Osteocyte (in vitro differentiated cells): Measurements from ENCODE around the gene HSPA4L. TPM values are rescaled to one million over a fixed set of nuclear protein-coding genes. Genes with fewer than 3 reads are reported as not detected.

Experiments
- DNase-seq: peaks from one replicate; pipeline ENCODE4 v3.0.0; 2021; ENCODE audit warnings: mixed read lengths; ENCODE audit not compliant: unreplicated experiment; ENCODE audit errors: extremely low spot score
- H3K27ac Mint-ChIP-seq: one replicate; pipeline ENCODE4 v1.8.0; 2021; ENCODE audit warnings: mild to moderate bottlenecking, mixed read lengths; ENCODE audit not compliant: unreplicated experiment
- H3K27me3 Mint-ChIP-seq: one replicate; pipeline ENCODE4 v1.8.0; 2021; ENCODE audit warnings: mixed read lengths; ENCODE audit not compliant: unreplicated experiment
- H3K36me3 Mint-ChIP-seq: one replicate; pipeline ENCODE4 v1.8.0; 2021; ENCODE audit warnings: mixed read lengths; ENCODE audit not compliant: unreplicated experiment
- H3K4me1 Mint-ChIP-seq: one replicate; pipeline ENCODE4 v1.8.0; 2021; ENCODE audit warnings: mixed read lengths; ENCODE audit not compliant: unreplicated experiment
- H3K4me3 Mint-ChIP-seq: one replicate; pipeline ENCODE4 v1.8.0; 2021; ENCODE audit warnings: mild to moderate bottlenecking, moderate library complexity, mixed read lengths; ENCODE audit not compliant: unreplicated experiment
- H3K9me3 Mint-ChIP-seq: one replicate; pipeline ENCODE4 v1.8.0; 2021; ENCODE audit warnings: mixed read lengths; ENCODE audit not compliant: unreplicated experiment
- total RNA-seq: library from RNA; stranded (reverse); gene quantifications from 2 replicates; pipeline ENCODE4 v1.2.1, GENCODE V29; 2021
- TF ChIP-seq, protein P1 (sequence below): fragments of 200-600 bp; sonication (generic); IDR thresholded peaks from 2 replicates; pipeline ENCODE4 v1.5.0; 2021; ENCODE audit warnings: antibody characterized with exemption, mild to moderate bottlenecking, moderate library complexity

HSPA4L gene
- total RNA-seq, 1 donor from 2014 or later: 2.5 TPM

- no peaks in the 10 kb centered on the region for H3K9me3 Mint-ChIP-seq
- H3K27me3 Mint-ChIP-seq: peaks cover 24% of the 10 kb centered on the region
- H3K4me3 Mint-ChIP-seq: no peak overlapping the region
- peaks cover 3% of the 10 kb centered on the region for H3K4me1 Mint-ChIP-seq
- TF ChIP-seq, protein P1, sequence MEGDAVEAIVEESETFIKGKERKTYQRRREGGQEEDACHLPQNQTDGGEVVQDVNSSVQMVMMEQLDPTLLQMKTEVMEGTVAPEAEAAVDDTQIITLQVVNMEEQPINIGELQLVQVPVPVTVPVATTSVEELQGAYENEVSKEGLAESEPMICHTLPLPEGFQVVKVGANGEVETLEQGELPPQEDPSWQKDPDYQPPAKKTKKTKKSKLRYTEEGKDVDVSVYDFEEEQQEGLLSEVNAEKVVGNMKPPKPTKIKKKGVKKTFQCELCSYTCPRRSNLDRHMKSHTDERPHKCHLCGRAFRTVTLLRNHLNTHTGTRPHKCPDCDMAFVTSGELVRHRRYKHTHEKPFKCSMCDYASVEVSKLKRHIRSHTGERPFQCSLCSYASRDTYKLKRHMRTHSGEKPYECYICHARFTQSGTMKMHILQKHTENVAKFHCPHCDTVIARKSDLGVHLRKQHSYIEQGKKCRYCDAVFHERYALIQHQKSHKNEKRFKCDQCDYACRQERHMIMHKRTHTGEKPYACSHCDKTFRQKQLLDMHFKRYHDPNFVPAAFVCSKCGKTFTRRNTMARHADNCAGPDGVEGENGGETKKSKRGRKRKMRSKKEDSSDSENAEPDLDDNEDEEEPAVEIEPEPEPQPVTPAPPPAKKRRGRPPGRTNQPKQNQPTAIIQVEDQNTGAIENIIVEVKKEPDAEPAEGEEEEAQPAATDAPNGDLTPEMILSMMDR: no peak
- no peak for DNase-seq
- H3K27ac Mint-ChIP-seq: no peak overlapping the region
- no peaks in the 10 kb centered on the region for H3K36me3 Mint-ChIP-seq
Observed at GRCh38 chr4:127778102-127778501, 4.0 kb upstream of the HSPA4L start.

GRCh38 chr4:127780598-127780997 lies 1.5 kb upstream of the HSPA4L start:
- no peaks in the 10 kb centered on the region for H3K36me3 Mint-ChIP-seq
- TF ChIP-seq, protein P1: no peak
- H3K9me3 Mint-ChIP-seq: no peaks in the 10 kb centered on the region
- peak overlapping the region; percentile 95 for H3K4me3 Mint-ChIP-seq
- H3K27ac Mint-ChIP-seq: no peak overlapping the region
- H3K4me1 Mint-ChIP-seq: peaks cover 7% of the 10 kb centered on the region
- no peak for DNase-seq
- H3K27me3 Mint-ChIP-seq: peaks cover 23% of the 10 kb centered on the region

DNA sequence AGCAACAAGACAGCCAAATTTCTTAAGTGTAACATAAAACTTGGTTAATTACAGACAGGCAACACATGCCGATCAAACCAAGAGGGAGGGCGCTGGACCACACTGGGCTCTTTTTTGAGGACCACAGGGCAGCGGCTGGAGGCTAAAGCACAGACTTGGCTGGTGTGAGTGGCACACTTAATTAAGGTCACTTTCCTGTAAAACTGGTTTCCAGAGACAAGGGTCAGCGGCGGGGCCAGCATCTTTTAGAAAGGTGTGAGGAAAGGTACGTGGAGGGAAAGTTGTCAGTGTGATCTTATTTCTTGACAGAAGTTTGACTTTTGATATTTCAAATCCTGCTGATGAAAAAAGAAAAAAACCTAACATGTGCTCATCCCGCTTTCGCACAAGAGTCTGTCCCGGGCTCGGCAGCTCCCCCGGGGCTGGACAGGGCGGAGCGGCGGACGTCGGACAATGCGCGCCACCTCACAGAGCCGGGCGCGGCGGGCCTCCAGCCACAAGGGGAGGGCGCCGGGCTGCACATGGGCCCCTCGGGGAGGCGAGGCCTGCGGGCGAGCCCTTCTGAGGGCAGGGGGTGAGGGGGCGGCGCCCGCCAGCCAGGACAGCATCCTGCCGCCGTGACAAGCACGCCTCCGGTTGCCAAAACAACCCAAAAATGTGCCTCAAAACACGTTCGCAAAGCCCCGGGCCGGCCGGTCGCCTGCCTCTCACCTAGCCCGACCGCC lies 660 bp upstream of the HSPA4L start:
- DNase-seq: no peak
- peak overlapping the region; percentile 52 for H3K27ac Mint-ChIP-seq
- peaks cover 23% of the 10 kb centered on the region for H3K27me3 Mint-ChIP-seq
- H3K4me1 Mint-ChIP-seq: peaks cover 7% of the 10 kb centered on the region
- H3K4me3 Mint-ChIP-seq: peak overlapping the region; percentile 95
- H3K36me3 Mint-ChIP-seq: no peaks in the 10 kb centered on the region
- no peaks in the 10 kb centered on the region for H3K9me3 Mint-ChIP-seq
- TF ChIP-seq, protein P1: no peak

DNA sequence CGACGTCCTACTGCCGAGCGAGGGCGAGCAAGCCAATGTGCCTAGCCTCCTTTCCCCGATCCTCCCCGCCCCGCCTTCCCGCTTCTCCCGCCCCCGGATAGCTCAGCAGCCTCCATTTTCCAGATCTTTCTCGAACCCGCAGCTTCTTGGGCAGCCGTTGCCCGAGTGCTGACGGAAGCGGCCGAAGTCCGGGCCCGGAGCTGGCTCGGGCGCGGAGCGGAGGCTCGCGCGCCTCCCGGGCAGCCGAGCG lies 172 bp upstream of the HSPA4L start:
- Mint-ChIP-seq H3K4me3 (peak overlapping the region; percentile 95), H3K4me1 (peaks cover 7% of the 10 kb centered on the region), H3K27ac (peak overlapping the region; percentile 52), H3K27me3 (peaks cover 21% of the 10 kb centered on the region), H3K9me3 (no peaks in the 10 kb centered on the region), H3K36me3 (no peaks in the 10 kb centered on the region)
- peak; percentile 96 for DNase-seq
- TF ChIP-seq, protein P1: no peak

DNA sequence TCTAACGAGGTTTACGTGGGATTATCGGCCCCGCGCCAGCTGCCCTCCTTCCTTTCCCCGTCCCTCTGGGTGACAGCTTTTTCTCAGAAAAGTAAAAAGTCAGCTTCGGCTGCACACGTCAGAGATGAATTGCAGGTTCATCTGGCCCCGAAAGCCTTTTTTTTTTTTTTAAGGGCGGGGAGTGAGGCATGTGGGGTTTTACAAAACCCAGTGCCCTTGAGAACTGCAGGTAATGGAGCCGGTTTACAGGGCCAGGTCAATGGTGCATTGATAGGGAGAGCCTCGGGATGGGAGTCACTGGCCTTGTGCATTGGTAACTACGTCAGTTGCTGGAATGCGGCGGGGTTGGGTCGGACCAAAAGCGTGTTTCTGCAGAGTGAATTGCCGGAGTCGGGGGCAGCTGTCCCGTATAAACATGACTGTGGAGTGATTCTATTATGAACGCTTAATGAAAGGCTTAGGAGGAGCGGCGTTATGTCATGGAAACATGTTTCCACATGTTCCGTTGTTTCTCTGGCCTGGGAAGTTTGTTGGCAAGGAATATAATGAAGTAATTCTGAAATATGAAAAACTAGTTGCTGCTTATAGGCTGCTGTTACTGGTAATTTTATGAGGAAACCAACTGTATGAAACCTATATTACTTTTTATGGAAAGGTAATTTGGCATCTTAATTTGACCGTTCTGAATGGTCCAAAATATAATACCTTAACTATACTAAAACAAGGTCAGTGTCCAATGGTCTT lies 1.1 kb downstream of the HSPA4L start:
- H3K4me3 Mint-ChIP-seq: peak overlapping the region; percentile 95
- DNase-seq: no peak
- no peaks in the 10 kb centered on the region for H3K9me3 Mint-ChIP-seq
- H3K4me1 Mint-ChIP-seq: peaks cover 7% of the 10 kb centered on the region
- peak overlapping the region; percentile 90 for H3K27ac Mint-ChIP-seq
- H3K36me3 Mint-ChIP-seq: no peaks in the 10 kb centered on the region
- TF ChIP-seq, protein P1: no peak
- peaks cover 11% of the 10 kb centered on the region for H3K27me3 Mint-ChIP-seq
